Naive thymus-derived CD4-positive, alpha-beta T cell (primary cell): Measurements from ENCODE around the gene APOD. TPM values are rescaled to one million over a fixed set of nuclear protein-coding genes. Genes with fewer than 3 reads are reported as not detected.
A peak's percentile ranks its signal among the peaks of the same experiment; 100 is the strongest.
"Not testable (repeated sequence)": the region's sequence is repeated elsewhere in the genome, so short reads cannot be mapped to it uniquely, and the experiment has no call there.

ENCODE experiments used
- ATAC-seq: fragments of 150-1000 bp; cut with Tn5 transposase; 2 replicates; pipeline ENCODE4 v1.10.0; 2021; ENCODE audit warnings: mild to moderate bottlenecking, moderate library complexity
- CTCF ChIA-PET: fragments of 350-600 bp; sonication (Branson Sonifier 250); formaldehyde crosslinking; loops from one replicate; lab custom pipeline; 2021; ENCODE audit warnings: antibody characterized with exemption; lab: Charles Lee
- POLR2A ChIA-PET: fragments of 350-600 bp; sonication (Branson Sonifier 250); formaldehyde crosslinking; loops from one replicate; lab custom pipeline; 2021; ENCODE audit warnings: antibody characterized with exemption, inconsistent platforms; lab: Charles Lee
- DNase-seq, 9 donors: peaks; one replicate each; pipeline versions ENCODE4 v3.0.0 to v3.0.0-alpha.2; 2020 to 2022; ENCODE audit warnings: mixed read lengths in 1 of 9
- H3K27ac ChIP-seq: one replicate; pipeline ENCODE4 v1.7.0; 2013; ENCODE audit warnings: mild to moderate bottlenecking, low read depth, low read length, moderate library complexity
- H3K27me3 ChIP-seq, 2 donors: one replicate each; pipeline ENCODE4 v1.7.0; 2013; ENCODE audit warnings: low read length in 2 of 2, mild to moderate bottlenecking in 2 of 2, moderate library complexity in 2 of 2; ENCODE audit not compliant: control insufficient read depth in 2 of 2, insufficient read depth in 2 of 2
- H3K36me3 ChIP-seq, 3 experiments: 1 replicate in 2 of 3; 2 replicates in 1 of 3; pipeline ENCODE4 v1.7.0; 2013; ENCODE audit warnings: low read length in 3 of 3, mild to moderate bottlenecking in 3 of 3, moderate library complexity in 1 of 3; ENCODE audit not compliant: insufficient read depth in 3 of 3, control insufficient read depth in 2 of 3
- H3K4me1 ChIP-seq, 2 donors: one replicate each; pipeline ENCODE4 v1.7.0; 2013; ENCODE audit warnings: low read length in 2 of 2, mild to moderate bottlenecking in 2 of 2, moderate library complexity in 1 of 2; ENCODE audit not compliant: control insufficient read depth in 2 of 2, insufficient read depth in 2 of 2
- H3K4me3 ChIP-seq: 2 replicates; pipeline ENCODE4 v1.7.0; 2013; ENCODE audit warnings: mild to moderate bottlenecking, low read length
- H3K9me3 ChIP-seq, 3 experiments: 1 replicate in 2 of 3; 2 replicates in 1 of 3; pipeline ENCODE4 v1.7.0; 2013; ENCODE audit warnings: low read length in 3 of 3; ENCODE audit not compliant: control insufficient read depth in 2 of 3
- H3K27ac Mint-ChIP-seq, 9 donors: one replicate each; pipeline ENCODE4 v1.8.0; 2020 to 2022; ENCODE audit warnings: mixed read lengths in 9 of 9, mild to moderate bottlenecking in 8 of 9, moderate library complexity in 5 of 9, inconsistent platforms in 2 of 9
- H3K27me3 Mint-ChIP-seq, 5 donors: one replicate each; pipeline ENCODE4 v1.8.0; 2021 to 2022; ENCODE audit warnings: mixed read lengths in 5 of 5, mild to moderate bottlenecking in 1 of 5
- H3K36me3 Mint-ChIP-seq, 5 donors: one replicate each; pipeline ENCODE4 v1.8.0; 2020 to 2022; ENCODE audit warnings: mixed read lengths in 5 of 5, mild to moderate bottlenecking in 3 of 5, inconsistent platforms in 1 of 5
- H3K4me1 Mint-ChIP-seq, 7 donors: one replicate each; pipeline ENCODE4 v1.8.0; 2020 to 2022; ENCODE audit warnings: mixed read lengths in 7 of 7, mild to moderate bottlenecking in 3 of 7, inconsistent platforms in 1 of 7
- H3K4me3 Mint-ChIP-seq, 10 donors: one replicate each; pipeline ENCODE4 v1.8.0; 2020 to 2022; ENCODE audit warnings: mild to moderate bottlenecking in 10 of 10, mixed read lengths in 10 of 10, moderate library complexity in 6 of 10, inconsistent platforms in 2 of 10
- H3K9me3 Mint-ChIP-seq, 11 donors: one replicate each; pipeline ENCODE4 v1.8.0; 2020 to 2022; ENCODE audit warnings: mixed read lengths in 11 of 11, mild to moderate bottlenecking in 4 of 11, inconsistent platforms in 1 of 11, moderate library complexity in 1 of 11
- intact Hi-C, 2 donors: fragments of 100-400 bp; cut with micrococcal nuclease; formaldehyde crosslinking; loops; one replicate each; pipeline ENCODE4 v1.15.1; 2023
- polyA plus RNA-seq, 2 donors: library from polyadenylated mRNA; unstranded; fragments of 300-500 nt; fragmentation: Illumina TruSeq; gene quantifications; one replicate each; pipeline ENCODE4 v1.2.3, GENCODE V29; 2021
- total RNA-seq, 6 experiments: library from RNA in 5 of 6; stranded (reverse) in 5 of 6; gene quantifications; 1 replicate in 5 of 6; 2 replicates in 1 of 6; pipeline ENCODE4 v1.2.3 and lab custom pipeline; 2021 to 2026

Gene APOD
- total and polyA plus RNA-seq, 7 experiments from 2014 or later: 0.56 TPM; not detected in 6

DNA sequence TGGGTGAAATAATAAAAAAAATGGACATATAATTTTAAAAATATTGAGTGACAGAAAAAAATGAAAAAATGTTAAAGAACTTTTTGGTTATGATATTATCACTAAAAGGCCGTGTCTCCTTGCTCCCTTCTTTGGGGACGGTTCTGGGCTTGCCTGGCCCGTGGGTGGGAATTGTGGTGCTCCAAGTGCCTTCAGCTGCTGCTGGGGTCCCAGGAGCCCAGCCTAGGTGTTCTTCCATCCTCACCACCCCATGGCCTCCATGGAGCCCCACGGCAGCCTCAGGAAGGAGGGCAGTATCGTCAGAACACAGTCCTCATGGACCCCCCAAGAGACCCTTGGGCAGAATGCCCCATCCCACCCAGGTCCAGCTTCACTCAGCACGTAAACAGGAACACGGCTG, 45.9 kb upstream of the APOD start:
- intact Hi-C loops: loop anchor here in 1 of 2 donors (10.0 kb wide), 1 partner anchor 225 kb away; no protein-coding TSS in a partner anchor
- H3K36me3 Mint-ChIP-seq, CTCF ChIA-PET, H3K4me3 ChIP-seq, H3K36me3 ChIP-seq, H3K27me3 ChIP-seq, H3K4me1 ChIP-seq, DNase-seq, H3K9me3 Mint-ChIP-seq, ATAC-seq, H3K27ac Mint-ChIP-seq, POLR2A ChIA-PET, H3K4me3 Mint-ChIP-seq, H3K27me3 Mint-ChIP-seq, H3K9me3 ChIP-seq, H3K27ac ChIP-seq: not testable (repeated sequence)
- H3K4me1 Mint-ChIP-seq: peaks cover 0 to 11% (median 4%) of the 10 kb centered on the region in 7 donors

DNA sequence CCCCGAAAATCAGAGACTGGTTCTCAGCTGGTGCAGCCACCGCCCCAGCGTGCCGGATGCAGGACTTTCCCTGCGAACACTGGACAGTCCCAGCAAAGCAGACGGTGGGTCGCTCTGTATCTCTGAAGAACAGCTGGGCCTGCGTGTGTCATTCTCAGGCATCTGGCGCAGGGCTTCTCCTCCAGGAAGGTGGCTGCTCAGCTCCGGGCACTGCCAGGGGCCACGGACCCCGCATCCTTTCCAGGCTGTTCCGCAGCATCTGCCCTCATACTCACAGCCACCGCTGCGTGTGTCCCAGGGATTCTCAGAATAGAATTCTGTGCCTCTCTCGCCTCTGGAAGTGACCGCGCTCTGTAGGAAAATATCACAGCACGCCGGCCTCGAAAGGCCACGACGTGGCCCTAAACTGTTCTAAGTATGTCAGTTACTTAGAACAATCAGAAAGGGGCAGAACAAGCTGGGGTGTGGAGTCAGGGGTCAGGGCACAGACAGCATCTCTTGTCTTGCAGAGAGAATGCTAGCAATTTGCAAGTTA, 44.7 kb upstream of the APOD start:
- H3K36me3 ChIP-seq, H3K4me3 ChIP-seq, POLR2A ChIA-PET, H3K9me3 ChIP-seq, ATAC-seq, H3K27ac Mint-ChIP-seq, H3K27ac ChIP-seq, H3K27me3 Mint-ChIP-seq, H3K27me3 ChIP-seq, H3K36me3 Mint-ChIP-seq, H3K9me3 Mint-ChIP-seq, CTCF ChIA-PET, H3K4me1 ChIP-seq, DNase-seq, H3K4me3 Mint-ChIP-seq: not testable (repeated sequence)
- intact Hi-C loops: loop anchor here in 1 of 2 donors (10.0 kb wide), 1 partner anchor 226 kb away; no protein-coding TSS in a partner anchor
- peaks cover 0 to 10% (median 4%) of the 10 kb centered on the region in 7 donors for H3K4me1 Mint-ChIP-seq

DNA sequence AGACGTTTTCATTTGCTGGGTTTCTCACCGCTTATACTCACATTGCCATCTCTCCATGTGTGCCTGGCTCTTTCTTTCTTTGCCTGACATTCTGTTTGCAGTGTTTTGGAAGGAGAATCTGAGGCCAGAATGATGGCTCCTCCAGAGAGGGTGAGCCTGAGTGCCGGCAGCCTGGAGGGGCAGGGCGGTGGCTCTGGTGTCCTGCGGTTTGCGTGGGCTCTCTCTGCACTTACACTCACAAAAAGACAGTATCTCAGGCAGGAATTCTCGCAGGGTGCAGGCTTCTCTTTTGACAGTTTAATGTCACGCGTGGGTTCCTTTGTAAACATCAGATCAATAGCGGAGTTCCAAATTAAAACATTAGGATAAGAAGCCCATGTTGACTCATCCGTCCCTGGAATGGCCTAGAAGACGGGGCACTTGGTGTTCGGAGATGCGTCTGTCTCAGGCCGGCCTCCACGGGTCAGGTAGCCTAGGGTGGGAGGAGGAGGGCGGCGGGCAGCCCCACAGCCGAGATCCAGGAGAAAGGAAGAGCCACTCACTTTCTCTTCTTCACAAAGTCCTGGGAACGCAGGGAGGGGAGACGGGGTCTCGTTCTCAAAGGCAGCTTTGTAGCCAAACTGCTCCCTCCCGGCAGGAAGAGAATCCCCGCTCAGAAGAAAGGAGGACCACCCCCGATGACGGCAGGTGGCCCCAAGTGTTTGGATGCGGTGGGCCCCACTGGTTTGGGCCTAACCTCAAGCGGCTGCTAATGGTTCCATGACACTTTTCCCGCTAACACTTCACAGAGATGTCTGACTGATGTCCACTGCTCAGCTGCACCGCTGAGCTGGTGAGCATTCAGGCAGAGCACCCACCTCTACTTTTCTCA, 44.0 kb upstream of the APOD start:
- H3K36me3 ChIP-seq, H3K4me3 Mint-ChIP-seq, CTCF ChIA-PET, H3K27me3 ChIP-seq, ATAC-seq, H3K9me3 ChIP-seq, H3K4me1 ChIP-seq, DNase-seq, H3K36me3 Mint-ChIP-seq, H3K27ac ChIP-seq, H3K9me3 Mint-ChIP-seq, H3K4me3 ChIP-seq, H3K4me1 Mint-ChIP-seq, POLR2A ChIA-PET, H3K27ac Mint-ChIP-seq, H3K27me3 Mint-ChIP-seq: not testable (repeated sequence)
- intact Hi-C loops: loop anchor here in 1 of 2 donors (10.0 kb wide), 1 partner anchor 227 kb away; no protein-coding TSS in a partner anchor

DNA sequence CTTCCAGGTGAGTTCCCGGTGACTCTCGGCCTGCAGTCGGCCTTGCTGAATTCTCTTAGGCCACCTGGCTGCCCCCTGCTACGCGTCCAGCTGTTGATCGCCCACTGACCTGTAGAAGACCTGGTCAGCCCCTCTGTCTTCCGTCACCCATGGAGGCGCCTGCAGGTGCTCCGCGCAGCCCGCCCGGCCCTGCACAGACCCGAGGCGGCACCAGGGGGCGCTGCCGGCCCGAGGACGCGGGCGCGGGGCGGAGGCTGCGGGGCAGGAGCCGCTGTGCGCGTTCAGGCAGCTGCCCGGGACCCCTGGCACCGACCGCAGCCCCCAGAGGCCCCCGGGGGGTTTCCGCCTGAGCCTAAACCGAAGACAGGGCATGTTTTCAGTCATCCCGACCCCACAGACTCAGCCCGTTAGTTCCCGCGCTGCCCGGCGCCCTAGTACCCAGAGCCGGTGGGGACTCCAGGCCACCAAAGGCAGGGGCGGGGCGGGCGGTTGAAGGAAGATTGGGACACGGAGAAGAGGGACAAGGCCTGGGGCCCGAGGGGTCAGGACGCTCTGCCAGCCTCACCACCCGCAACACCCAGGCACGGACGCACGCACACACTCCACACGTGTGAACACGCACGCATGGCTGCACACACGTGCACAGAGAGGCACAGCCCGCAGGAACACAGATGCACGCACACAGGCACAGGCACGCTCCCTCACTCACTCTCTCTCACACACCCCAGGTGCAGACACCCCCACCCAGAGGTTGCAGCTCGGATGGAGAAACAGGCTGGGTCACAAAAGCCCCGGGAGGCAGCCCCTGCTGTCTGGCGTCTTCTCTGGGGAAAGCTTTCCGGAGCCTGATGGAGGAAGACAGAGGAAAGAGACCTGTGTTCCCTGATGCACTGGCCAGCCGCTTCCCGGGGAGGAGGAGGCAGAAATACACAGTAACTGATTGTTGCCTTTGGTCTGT, 41.1 kb upstream of the APOD start:
- Mint-ChIP-seq H3K27ac (peak overlapping the region in 2 of 9 donors; percentile 12 to 33), H3K4me3 (peak overlapping the region; percentile 55 to 79 (median 70)), H3K4me1 (peaks cover 0 to 15% (median 4%) of the 10 kb centered on the region in 7 donors)
- H3K36me3 ChIP-seq, H3K27me3 Mint-ChIP-seq, H3K27ac ChIP-seq, H3K27me3 ChIP-seq, H3K36me3 Mint-ChIP-seq, H3K9me3 ChIP-seq, H3K4me1 ChIP-seq, H3K4me3 ChIP-seq, CTCF ChIA-PET, POLR2A ChIA-PET, H3K9me3 Mint-ChIP-seq: not testable (repeated sequence)
- ATAC-seq (peak; percentile 96), DNase-seq (peak in 6 of 9 donors; percentile 35 to 52 (median 43))
- intact Hi-C loops: loop anchor here in 1 of 2 donors (10.0 kb wide), 1 partner anchor 230 kb away; no protein-coding TSS in a partner anchor

DNA sequence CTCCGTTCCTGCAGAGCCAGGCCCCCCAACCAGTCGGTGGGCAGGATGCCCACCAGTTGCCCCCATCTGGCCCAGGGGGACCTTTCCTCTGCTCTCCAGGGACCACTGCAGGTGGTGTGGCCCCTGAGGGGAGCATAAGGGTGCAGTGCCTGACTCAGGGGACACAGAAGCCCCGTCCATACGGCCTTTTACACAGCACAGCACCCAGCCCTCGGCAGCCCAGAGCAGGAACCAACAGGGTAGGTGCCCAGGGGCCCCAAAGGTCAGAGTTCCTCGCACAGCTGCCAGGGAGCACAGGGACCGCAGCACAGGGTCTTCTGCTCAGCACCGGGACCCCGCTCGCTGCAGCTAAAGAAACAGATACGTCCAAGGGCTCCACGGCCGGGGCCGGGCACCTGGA, 40.4 kb upstream of the APOD start:
- CTCF ChIA-PET, H3K36me3 ChIP-seq, H3K36me3 Mint-ChIP-seq, H3K27ac Mint-ChIP-seq, H3K9me3 ChIP-seq, H3K4me3 Mint-ChIP-seq, H3K4me3 ChIP-seq, H3K4me1 ChIP-seq, DNase-seq, ATAC-seq, POLR2A ChIA-PET, H3K27me3 ChIP-seq, H3K27me3 Mint-ChIP-seq, H3K27ac ChIP-seq, H3K9me3 Mint-ChIP-seq: not testable (repeated sequence)
- intact Hi-C loops: loop anchor here in 1 of 2 donors (10.0 kb wide), 1 partner anchor 231 kb away; no protein-coding TSS in a partner anchor
- peaks cover 0 to 15% (median 4%) of the 10 kb centered on the region in 7 donors for H3K4me1 Mint-ChIP-seq

DNA sequence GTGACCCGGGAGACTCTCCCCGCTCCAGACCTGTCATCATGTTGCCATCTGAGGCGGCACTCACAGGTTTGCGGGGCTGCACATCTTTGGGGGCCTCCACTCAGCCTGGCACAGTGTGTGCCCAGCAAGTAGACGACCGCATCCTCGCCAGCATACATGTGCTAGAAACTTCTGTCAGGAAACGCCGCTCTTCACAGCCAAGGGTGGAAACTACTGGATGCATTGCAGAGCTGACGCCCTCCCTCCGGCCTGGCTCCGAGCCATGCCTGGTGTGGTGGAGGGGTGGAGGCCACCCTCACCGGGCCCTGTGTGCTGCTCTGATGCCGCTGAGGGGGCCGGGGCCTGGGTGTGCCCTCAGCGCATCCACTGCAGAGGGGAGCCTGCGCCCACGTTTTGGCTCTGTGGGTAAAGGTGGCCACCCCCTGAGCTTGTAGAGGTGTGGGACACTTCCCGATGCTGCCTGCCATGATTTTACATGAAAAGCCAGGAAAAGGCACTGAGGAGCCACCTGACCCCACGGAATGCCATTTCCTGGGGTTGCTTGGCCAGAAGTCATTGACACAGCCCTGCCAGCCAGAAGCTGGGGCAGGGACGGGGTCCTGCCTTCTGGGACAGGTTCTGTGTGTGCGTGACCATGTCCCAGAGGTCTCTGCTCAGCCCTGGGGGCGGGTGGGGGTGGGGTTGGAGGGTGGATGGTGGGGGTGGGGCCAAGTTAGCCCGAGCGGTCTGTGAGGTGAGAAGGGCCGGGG, 39.7 kb upstream of the APOD start:
- H3K27ac Mint-ChIP-seq, H3K36me3 Mint-ChIP-seq, H3K27ac ChIP-seq, DNase-seq, ATAC-seq, H3K9me3 Mint-ChIP-seq, CTCF ChIA-PET, H3K27me3 ChIP-seq, H3K9me3 ChIP-seq, H3K4me3 Mint-ChIP-seq, H3K27me3 Mint-ChIP-seq, H3K4me3 ChIP-seq, H3K36me3 ChIP-seq, H3K4me1 ChIP-seq, POLR2A ChIA-PET: not testable (repeated sequence)
- peaks cover 0 to 15% (median 4%) of the 10 kb centered on the region in 7 donors for H3K4me1 Mint-ChIP-seq
- intact Hi-C loops: loop anchor here in 1 of 2 donors (10.0 kb wide), 1 partner anchor 231 kb away; no protein-coding TSS in a partner anchor
